GM12892 (cell line): Measurements from ENCODE around the gene DNAAF5.

Source experiments
- POLR2A ChIP-seq: IDR thresholded peaks from 2 replicates; pipeline ENCODE4 v1.6.1; 2011; ENCODE audit warnings: low read depth, low read length, control low read depth
- POLR2AphosphoS5 ChIP-seq: IDR thresholded peaks from 2 replicates; pipeline ENCODE4 v1.6.1; 2011; ENCODE audit warnings: low read depth, low read length, control low read depth
- TAF1 ChIP-seq: IDR thresholded peaks from 2 replicates; pipeline ENCODE4 v1.6.1; 2011; ENCODE audit warnings: low read depth, mild to moderate bottlenecking, control low read depth, low read length, borderline replicate concordance

DNA sequence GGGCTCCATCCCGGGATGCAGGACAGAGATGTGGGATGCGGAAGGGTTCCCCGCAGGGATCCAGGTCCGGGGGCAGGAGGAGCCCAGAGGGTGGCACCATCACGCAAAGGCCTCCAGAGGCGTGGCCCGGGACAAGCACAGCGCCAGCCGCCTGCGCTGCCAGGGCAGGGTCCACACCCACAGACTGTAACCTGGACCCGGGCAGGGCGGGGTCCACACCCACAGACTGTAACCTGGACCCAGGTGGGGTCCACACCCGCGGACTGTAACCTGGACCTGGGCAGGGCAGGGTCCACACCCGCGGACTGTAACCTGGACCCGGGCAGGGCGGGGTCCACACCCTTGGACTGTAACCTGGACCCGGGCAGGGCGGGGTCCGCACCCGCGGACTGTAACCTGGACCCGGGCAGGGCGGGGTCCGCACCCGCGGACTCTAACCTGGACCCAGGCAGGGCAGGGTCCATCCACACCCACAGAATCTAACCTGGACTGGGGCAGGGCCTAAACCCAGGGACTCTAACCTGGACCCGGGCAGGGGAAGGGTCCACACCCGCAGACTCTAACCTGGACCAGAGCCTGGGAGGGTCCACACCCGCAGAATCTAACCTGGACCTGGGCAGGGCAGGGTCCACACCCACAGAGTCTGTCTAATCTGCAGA is 68.3 kb downstream of the DNAAF5 start:
- TF ChIP-seq POLR2A: no peak
- TF ChIP-seq TAF1: no peak
- TF ChIP-seq POLR2AphosphoS5: no peak
